Esophagus muscularis mucosa (tissue), 4 donors: ENCODE data around the gene EVL.

ENCODE experiments used
- EP300 ChIP-seq: sonication (generic); formaldehyde crosslinking; IDR thresholded peaks from one replicate; pipeline ENCODE4 v1.6.1; 2017; ENCODE audit warnings: antibody characterized with exemption
- POLR2A ChIP-seq: fragments of 450-650 bp; IDR thresholded peaks from one replicate; pipeline ENCODE4 v1.6.1; 2017; ENCODE audit warnings: antibody characterized with exemption, moderate library complexity, mild to moderate bottlenecking, low read depth
- POLR2AphosphoS5 ChIP-seq, 2 donors: sonication (generic); formaldehyde crosslinking; IDR thresholded peaks; one replicate each; pipeline ENCODE4 v1.6.1; 2017; ENCODE audit warnings: antibody characterized with exemption in 2 of 2
- TF ChIP-seq, protein P1 (sequence below), 3 experiments: fragments of 200-600 bp in 2 of 3; fragments of 450-650 bp in 1 of 3; sonication (generic) in 2 of 3; IDR thresholded peaks; one replicate each; pipeline ENCODE4 v1.5.1; 2017 to 2019; ENCODE audit warnings: antibody characterized with exemption in 3 of 3, mild to moderate bottlenecking in 2 of 3, moderate library complexity in 1 of 3

DNA sequence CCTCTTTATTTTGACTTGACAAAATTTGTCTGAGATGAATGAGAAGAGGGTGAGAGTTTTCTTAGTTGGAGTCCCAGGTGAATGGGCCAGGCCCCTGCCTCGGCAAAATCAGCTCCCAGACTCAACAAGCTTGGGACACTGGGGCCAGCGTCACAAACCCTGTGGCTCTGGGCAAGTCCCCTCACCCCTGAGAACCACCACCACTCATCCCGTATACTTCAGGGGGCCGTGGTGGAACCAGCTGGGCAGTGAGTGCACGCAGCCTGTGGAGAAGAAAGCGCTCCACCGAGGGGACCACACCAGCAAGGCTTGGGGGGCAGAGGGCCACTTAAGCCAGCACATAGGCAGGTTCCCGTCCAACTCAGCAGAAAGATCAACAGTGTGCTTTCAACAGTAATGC is 54.0 kb downstream of the EVL start:
- TF ChIP-seq, protein P1, sequence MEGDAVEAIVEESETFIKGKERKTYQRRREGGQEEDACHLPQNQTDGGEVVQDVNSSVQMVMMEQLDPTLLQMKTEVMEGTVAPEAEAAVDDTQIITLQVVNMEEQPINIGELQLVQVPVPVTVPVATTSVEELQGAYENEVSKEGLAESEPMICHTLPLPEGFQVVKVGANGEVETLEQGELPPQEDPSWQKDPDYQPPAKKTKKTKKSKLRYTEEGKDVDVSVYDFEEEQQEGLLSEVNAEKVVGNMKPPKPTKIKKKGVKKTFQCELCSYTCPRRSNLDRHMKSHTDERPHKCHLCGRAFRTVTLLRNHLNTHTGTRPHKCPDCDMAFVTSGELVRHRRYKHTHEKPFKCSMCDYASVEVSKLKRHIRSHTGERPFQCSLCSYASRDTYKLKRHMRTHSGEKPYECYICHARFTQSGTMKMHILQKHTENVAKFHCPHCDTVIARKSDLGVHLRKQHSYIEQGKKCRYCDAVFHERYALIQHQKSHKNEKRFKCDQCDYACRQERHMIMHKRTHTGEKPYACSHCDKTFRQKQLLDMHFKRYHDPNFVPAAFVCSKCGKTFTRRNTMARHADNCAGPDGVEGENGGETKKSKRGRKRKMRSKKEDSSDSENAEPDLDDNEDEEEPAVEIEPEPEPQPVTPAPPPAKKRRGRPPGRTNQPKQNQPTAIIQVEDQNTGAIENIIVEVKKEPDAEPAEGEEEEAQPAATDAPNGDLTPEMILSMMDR (IDR thresholded peaks at IDR 0.05) = no peak
- TF ChIP-seq POLR2A (no peak), EP300 (no peak), POLR2AphosphoS5 (IDR thresholded peaks at IDR 0.05) (no peak)
